ENCODE data around the gene GART. TPM values are rescaled to one million over a fixed set of nuclear protein-coding genes. Genes with fewer than 3 reads are reported as not detected.
"Not testable (repeated sequence)": the region's sequence is repeated elsewhere in the genome, so short reads cannot be mapped to it uniquely, and the experiment has no call there.

The GART gene
- polyA plus RNA-seq, 4 donors = 64.7 to 73.1 (median 69.7) TPM

DNA sequence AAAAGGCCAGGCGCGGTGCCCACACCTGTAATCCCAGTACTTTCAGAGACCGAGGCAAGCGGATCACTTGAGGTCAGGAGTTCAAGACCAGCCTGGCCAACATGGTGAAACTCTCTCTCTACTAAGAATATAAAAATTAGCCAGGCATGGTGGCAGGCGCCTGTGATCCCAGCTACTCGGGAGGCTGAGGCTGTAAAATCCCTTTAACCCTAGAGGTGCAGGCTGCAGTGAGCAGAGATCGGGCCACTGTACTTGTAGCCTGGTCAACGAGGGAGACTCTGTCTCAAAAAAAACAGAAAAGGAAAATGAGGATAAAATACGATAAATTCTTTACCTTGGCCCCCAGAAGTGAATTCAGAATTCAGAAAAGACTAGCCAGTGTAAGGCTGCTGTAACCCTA lies 63.7 kb downstream of the GART start:
- DNase-seq (ENCODE audit: low read depth in 4 of 4, low spot score in 3 of 4) = no peak

GRCh38 chr21:33477066-33477465 lies 64.9 kb downstream of the GART start:
- no peak for DNase-seq (ENCODE audit: low read depth in 4 of 4, low spot score in 3 of 4)

DNA sequence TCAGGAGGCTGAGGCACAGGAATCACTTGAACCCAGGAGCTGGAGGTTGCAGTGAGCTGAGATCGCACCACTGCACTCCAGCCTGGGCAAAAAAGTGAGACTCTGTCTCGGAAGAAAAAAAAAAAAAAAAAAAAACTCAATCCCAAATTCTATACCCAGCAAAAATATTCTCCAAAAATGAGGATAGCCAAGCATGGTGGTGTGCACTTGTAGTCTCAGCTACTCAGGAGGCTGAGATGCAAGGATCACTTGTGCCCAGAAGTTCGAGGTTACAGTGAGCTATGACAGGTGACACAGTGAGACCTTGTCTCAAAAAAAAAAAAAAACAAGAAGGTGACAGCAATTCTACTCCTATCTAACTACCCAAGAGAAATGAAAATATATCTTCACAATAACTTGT lies 68.6 kb downstream of the GART start:
- no peak for DNase-seq (ENCODE audit: low read depth in 4 of 4, low spot score in 3 of 4)

GRCh38 chr21:33470701-33471100 lies 71.2 kb downstream of the GART start:
- DNase-seq (ENCODE audit: low read depth in 4 of 4, low spot score in 3 of 4) = no peak

DNA sequence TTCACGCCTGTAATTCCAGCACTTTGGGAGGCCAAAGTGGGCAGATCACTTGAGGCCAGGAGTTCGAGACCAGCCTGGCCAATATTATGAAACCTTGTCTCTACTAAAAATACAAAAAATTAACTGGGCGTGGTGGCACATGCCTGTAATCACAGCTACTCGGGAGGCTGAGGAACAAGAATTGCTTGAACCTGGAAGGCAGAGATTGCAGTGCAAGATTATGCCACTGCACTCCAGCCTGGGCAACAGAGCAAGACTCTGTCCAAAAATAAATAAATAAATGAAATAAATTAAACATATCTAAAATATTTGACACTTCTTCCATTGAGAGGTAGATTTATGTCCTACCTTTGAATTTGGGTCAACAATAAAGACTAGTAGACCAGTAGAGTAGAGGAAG lies 72.7 kb downstream of the GART start:
- not testable (repeated sequence) for DNase-seq (ENCODE audit: low read depth in 4 of 4, low spot score in 3 of 4)

DNA sequence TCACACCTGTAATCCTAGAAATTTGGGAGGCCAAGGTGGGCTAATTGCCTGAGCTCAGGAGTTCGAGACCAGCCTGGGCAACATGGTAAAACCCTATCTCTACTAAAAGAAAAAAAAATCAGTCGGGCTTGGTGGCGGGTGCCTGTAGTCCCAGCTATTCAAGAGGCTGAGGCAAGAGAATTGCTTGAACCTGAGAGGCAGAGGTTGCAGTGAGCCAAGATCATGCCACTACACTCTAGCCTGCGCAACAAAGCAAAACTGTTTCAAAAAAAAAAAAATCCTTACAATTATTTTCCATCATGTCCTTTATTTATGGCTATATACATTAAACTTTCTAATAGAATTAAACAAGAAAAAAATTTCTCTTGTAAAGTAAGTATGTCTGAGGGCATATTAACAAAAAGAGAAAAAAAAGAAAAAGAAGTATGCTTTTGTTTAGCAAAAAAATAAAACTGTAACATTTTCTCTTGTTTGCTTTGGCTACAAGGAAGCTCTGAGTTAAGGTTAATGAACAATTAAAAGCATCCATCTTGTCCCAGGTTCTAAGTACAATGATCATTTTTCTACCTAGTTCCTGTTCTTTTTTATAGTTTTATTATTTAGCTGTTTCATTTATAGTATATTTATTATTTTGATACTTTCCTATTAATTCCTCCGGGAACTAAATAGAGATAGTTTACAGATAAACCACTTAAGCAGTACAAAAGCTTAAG lies 80.2 kb downstream of the GART start:
- no peak for DNase-seq (ENCODE audit: low read depth in 4 of 4, low spot score in 3 of 4)

GRCh38 chr21:33458861-33459260 lies 83.1 kb downstream of the GART start:
- DNase-seq (ENCODE audit: low read depth in 4 of 4, low spot score in 3 of 4) = no peak

- DNase-seq (ENCODE audit: low read depth in 4 of 4, low spot score in 3 of 4) = no peak
Observed at GRCh38 chr21:33455686-33456446, 86.1 kb downstream of the GART start.

Other genes with a start within 250 kb of the GART start
- 10 to 100 TPM; 36.9 to 44.0 (median 42.5) TPM for gene IFNAR1, start 217.1 kb downstream of the GART start, polyA plus RNA-seq (ENCODE audit: insufficient read length in 4 of 4)
- 10 to 100 TPM; 85.2 to 92.0 (median 89.6) TPM for gene IFNGR2, start 138.7 kb downstream of the GART start, polyA plus RNA-seq (ENCODE audit: insufficient read length in 4 of 4)
- 10 to 100 TPM; 54.8 to 70.9 (median 60.2) TPM for gene TMEM50B, start 62.1 kb downstream of the GART start, polyA plus RNA-seq (ENCODE audit: insufficient read length in 4 of 4)
- gene DNAJC28, start 50.4 kb downstream of the GART start, polyA plus RNA-seq (ENCODE audit: insufficient read length in 4 of 4) = 1 to 10 TPM; 4.1 to 7.3 (median 6.1) TPM
- gene SON, start 921 bp upstream of the GART start, polyA plus RNA-seq (ENCODE audit: insufficient read length in 4 of 4) = 100 to 1,000 TPM; 287 to 370 (median 336) TPM
- gene DONSON, start 46.6 kb upstream of the GART start, polyA plus RNA-seq (ENCODE audit: insufficient read length in 4 of 4) = 10 to 100 TPM; 31.3 to 39.3 (median 35.3) TPM
- 10 to 100 TPM; 58.0 to 76.8 (median 63.0) TPM for gene CRYZL1, start 99.6 kb upstream of the GART start, polyA plus RNA-seq (ENCODE audit: insufficient read length in 4 of 4)
- gene ITSN1, start 100.4 kb upstream of the GART start, polyA plus RNA-seq (ENCODE audit: insufficient read length in 4 of 4) = 10 to 100 TPM; 40.7 to 44.6 (median 41.6) TPM

All from right renal pelvis (tissue), 4 donors.